ENCODE measurements around the gene MAP4K4. TPM values are rescaled to one million over a fixed set of nuclear protein-coding genes. Genes with fewer than 3 reads are reported as not detected.

MAP4K4 gene
- total RNA-seq, 4 donors from 2014 or later, result 25.7 to 42.3 (median 29.8) TPM

DNA sequence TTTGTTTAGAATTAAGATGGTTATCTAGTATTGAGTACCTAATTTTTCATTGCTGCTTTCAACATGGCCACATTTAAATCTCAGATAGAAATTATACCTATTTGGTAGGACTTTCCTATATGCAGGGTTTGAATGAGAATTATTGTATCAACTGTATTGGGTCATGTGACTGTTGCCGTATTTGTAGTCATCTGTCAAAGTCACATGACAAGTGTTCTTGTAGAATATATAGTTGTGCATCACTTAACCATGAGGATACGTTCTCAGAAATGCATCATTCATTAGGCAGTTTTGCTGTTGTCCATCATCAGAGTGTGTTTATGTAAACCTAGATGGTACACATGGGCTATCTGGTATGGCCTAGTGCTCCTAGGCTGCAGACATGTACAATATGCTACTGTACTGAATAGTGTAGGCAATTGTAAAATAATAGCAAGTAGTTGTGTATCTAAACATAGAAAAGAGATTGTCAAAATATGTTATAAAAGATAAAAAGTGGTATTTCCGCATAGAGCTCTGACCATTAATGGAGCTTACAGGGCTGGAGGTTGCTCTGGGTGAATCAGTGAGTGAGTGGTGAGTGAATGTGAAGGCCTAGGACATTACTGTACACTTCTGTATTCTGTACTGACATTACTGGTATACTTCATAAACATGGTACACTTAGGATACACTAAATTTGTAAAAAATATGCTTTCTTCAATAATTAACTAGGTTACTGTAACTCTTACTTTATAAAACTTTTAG lies 123.7 kb downstream of the MAP4K4 start:
- no peak for DNase-seq (ENCODE audit: low spot score in 2 of 2)
- intact Hi-C loops (cut with DNase I; ENCODE audit: low total_unique reads), result loop anchor here (10.0 kb wide), 1 partner anchor 396 kb away; no protein-coding TSS in a partner anchor
- TF ChIP-seq, protein P1, sequence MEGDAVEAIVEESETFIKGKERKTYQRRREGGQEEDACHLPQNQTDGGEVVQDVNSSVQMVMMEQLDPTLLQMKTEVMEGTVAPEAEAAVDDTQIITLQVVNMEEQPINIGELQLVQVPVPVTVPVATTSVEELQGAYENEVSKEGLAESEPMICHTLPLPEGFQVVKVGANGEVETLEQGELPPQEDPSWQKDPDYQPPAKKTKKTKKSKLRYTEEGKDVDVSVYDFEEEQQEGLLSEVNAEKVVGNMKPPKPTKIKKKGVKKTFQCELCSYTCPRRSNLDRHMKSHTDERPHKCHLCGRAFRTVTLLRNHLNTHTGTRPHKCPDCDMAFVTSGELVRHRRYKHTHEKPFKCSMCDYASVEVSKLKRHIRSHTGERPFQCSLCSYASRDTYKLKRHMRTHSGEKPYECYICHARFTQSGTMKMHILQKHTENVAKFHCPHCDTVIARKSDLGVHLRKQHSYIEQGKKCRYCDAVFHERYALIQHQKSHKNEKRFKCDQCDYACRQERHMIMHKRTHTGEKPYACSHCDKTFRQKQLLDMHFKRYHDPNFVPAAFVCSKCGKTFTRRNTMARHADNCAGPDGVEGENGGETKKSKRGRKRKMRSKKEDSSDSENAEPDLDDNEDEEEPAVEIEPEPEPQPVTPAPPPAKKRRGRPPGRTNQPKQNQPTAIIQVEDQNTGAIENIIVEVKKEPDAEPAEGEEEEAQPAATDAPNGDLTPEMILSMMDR (IDR thresholded peaks at IDR 0.05), result no peak
- no peak for TF ChIP-seq POLR2A (IDR thresholded peaks at IDR 0.05)
- no peak overlapping the region for H3K4me3 ChIP-seq (ENCODE audit: low read depth, poor library complexity, severe bottlenecking)
- WGBS, 2 donors, result 89 to 91% methylated on average over 3 of the region's 3 CpGs

DNA sequence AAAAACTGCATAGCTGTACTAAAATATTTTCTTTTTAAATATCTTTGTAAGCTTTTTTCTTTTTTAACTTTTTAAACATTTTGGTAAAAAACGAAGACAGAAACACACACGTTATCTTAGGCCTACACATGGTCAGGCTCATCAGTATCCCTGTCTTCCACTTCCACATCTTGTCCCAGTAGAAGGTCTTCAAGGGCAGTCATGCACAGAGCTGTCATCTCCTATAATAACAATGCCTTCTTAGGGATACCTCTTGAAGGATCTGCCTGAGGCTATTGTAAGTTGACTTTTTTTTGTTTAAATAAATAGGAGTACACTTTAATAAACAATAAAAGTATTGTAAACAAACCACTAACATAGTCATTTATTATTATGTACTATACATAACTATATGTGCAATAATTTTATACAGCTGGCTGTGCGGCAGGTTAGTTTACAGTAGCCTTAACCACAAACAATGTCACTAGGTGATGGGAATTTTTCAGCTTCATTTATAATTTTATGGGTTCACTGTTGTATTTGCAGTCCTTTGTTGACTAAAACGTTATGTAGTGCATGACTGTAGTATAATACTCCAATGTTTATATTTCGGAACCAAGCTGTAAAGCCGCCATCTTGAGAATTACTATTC lies 124.4 kb downstream of the MAP4K4 start:
- no peak for DNase-seq (ENCODE audit: low spot score in 2 of 2)
- no peak overlapping the region for H3K4me3 ChIP-seq (ENCODE audit: low read depth, poor library complexity, severe bottlenecking)
- no peak for TF ChIP-seq POLR2A (IDR thresholded peaks at IDR 0.05)
- TF ChIP-seq, protein P1 (IDR thresholded peaks at IDR 0.05), result no peak
- 87 to 88% methylated on average over 6 of the region's 6 CpGs for WGBS, 2 donors
- intact Hi-C loops (cut with DNase I; ENCODE audit: low total_unique reads), result loop anchor here (10.0 kb wide), 1 partner anchor 397 kb away; no protein-coding TSS in a partner anchor

DNA sequence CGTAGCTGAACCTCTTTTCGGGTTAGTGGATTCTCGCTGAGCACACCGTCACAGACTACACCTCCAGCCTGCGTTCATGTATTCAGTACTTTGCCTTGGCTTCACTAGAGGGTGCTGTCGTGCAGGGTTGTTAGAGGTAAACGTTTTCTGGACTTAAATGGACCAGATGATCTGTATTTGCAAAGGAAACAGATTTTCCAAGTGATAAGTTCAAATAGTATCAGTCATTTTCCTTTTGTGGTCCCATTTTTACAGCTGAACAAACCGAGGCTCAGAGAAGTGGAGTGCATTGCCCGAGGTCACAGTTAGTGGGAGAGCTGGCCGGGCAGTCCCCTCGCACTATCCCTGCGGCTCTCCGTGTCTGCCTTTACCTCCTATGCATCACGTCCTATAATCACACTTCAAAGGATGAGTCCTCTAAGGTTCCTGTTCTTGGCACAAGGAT lies 125.9 kb downstream of the MAP4K4 start:
- WGBS, 2 donors, result 46 to 51% methylated on average over 14 of the region's 14 CpGs
- peak in 1 of 2 donors; percentile 55 for DNase-seq (ENCODE audit: low spot score in 2 of 2)
- intact Hi-C loops (cut with DNase I; ENCODE audit: low total_unique reads), result loop anchor here (10.0 kb wide), 1 partner anchor 399 kb away; no protein-coding TSS in a partner anchor
- H3K4me3 ChIP-seq (ENCODE audit: low read depth, poor library complexity, severe bottlenecking), result no peak overlapping the region
- no peak for TF ChIP-seq POLR2A (IDR thresholded peaks at IDR 0.05)
- TF ChIP-seq, protein P1 (IDR thresholded peaks at IDR 0.05), result no peak

DNA sequence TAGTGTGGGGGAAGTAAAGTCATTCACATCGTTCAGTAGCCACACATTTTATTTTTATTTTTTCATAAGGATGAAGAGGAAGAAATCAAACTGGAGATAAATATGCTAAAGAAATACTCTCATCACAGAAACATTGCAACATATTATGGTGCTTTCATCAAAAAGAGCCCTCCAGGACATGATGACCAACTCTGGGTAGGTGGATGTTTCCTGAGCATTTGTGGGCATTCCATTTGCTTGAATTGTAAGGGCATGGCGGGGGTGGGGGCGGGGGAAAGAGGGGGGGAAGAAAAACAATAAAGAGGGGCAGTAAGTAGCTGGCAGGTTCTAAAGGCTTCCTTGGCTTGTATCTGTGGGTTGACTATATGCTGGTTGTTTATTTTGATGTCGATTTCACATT lies 126.4 kb downstream of the MAP4K4 start:
- WGBS, 2 donors, result 78 to 83% methylated on average over 4 of the region's 4 CpGs
- no peak overlapping the region for H3K4me3 ChIP-seq (ENCODE audit: low read depth, poor library complexity, severe bottlenecking)
- no peak for DNase-seq (ENCODE audit: low spot score in 2 of 2)
- TF ChIP-seq, protein P1 (IDR thresholded peaks at IDR 0.05), result no peak
- TF ChIP-seq POLR2A (IDR thresholded peaks at IDR 0.05), result no peak
- intact Hi-C loops (cut with DNase I; ENCODE audit: low total_unique reads), result loop anchor here (10.0 kb wide), 1 partner anchor 399 kb away; no protein-coding TSS in a partner anchor

DNA sequence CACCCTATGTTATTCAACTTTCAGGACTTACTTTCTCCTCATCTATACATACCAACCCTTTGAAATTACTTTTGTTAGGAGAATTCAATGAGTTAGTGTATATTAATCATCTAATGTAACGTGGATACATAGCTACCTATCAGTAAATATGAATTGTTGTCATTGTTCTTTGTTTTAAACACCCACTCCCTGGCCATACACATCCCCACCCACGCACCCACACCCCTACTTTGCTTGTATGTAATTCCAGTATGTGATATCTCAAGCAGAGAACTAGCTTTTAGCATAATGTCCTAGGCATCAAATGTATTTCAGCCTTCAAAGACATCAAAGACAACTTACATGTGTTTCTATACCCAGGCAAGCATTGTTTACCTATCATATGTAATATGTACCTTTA lies 129.2 kb downstream of the MAP4K4 start:
- DNase-seq (ENCODE audit: low spot score in 2 of 2), result no peak
- TF ChIP-seq, protein P1 (IDR thresholded peaks at IDR 0.05), result no peak
- no peak for TF ChIP-seq POLR2A (IDR thresholded peaks at IDR 0.05)
- 91 to 94% methylated on average over 2 of the region's 2 CpGs for WGBS, 2 donors
- intact Hi-C loops (cut with DNase I; ENCODE audit: low total_unique reads), result loop anchor here (10.0 kb wide), 1 partner anchor 402 kb away; no protein-coding TSS in a partner anchor
- H3K4me3 ChIP-seq (ENCODE audit: low read depth, poor library complexity, severe bottlenecking), result no peak overlapping the region

Data from lower leg skin (tissue), 4 donors.